GM12892 (cell line): ENCODE results near the gene EDN1.
"Not testable (repeated sequence)": the region's sequence is repeated elsewhere in the genome, so short reads cannot be mapped to it uniquely, and the experiment has no call there.

Experiments used
- DNase-seq: peaks from one replicate; pipeline ENCODE4 v3.0.0; 2011; ENCODE audit not compliant: insufficient read length
- FAIRE-seq: peaks from 2 replicates; lab custom pipeline; 2011; peaks lifted over from hg19 to GRCh38; lab: Jason Lieb, UNC
- POLR2A ChIP-seq: IDR thresholded peaks from 2 replicates; pipeline ENCODE4 v1.6.1; 2011; ENCODE audit warnings: low read depth, low read length, control low read depth
- POLR2AphosphoS5 ChIP-seq: IDR thresholded peaks from 2 replicates; pipeline ENCODE4 v1.6.1; 2011; ENCODE audit warnings: low read depth, low read length, control low read depth
- TAF1 ChIP-seq: IDR thresholded peaks from 2 replicates; pipeline ENCODE4 v1.6.1; 2011; ENCODE audit warnings: low read depth, mild to moderate bottlenecking, control low read depth, low read length, borderline replicate concordance

EDN1 gene

GRCh38 chr6:12315292-12316081 lies 25.3 kb downstream of the EDN1 start:
- TF ChIP-seq POLR2AphosphoS5, result no peak
- DNase-seq (no peak), FAIRE-seq (no peak)

GRCh38 chr6:12318749-12319148 lies 28.6 kb downstream of the EDN1 start:
- TF ChIP-seq TAF1 (no peak), POLR2AphosphoS5 (no peak), POLR2A (no peak)
- FAIRE-seq (no peak), DNase-seq (no peak)

GRCh38 chr6:12320074-12320473 lies 29.9 kb downstream of the EDN1 start:
- DNase-seq, FAIRE-seq: not testable (repeated sequence)

GRCh38 chr6:12324099-12324498 lies 33.9 kb downstream of the EDN1 start:
- TF ChIP-seq POLR2AphosphoS5 (no peak), POLR2A (no peak), TAF1 (no peak)
- FAIRE-seq, result no peak

GRCh38 chr6:12324748-12325147 lies 34.6 kb downstream of the EDN1 start:
- TF ChIP-seq POLR2A (no peak), POLR2AphosphoS5 (no peak), TAF1 (no peak)
- FAIRE-seq (no peak), DNase-seq (no peak)

More at GRCh38 chr6:12324099-12324498, 33.9 kb downstream of the EDN1 start:
- no peak for DNase-seq

GRCh38 chr6:12325872-12326271 lies 35.7 kb downstream of the EDN1 start:
- DNase-seq (no peak), FAIRE-seq (no peak)
- TF ChIP-seq POLR2A (no peak), TAF1 (no peak), POLR2AphosphoS5 (no peak)

GRCh38 chr6:12327391-12327790 lies 37.2 kb downstream of the EDN1 start:
- TF ChIP-seq TAF1 (no peak), POLR2A (no peak), POLR2AphosphoS5 (no peak)
- FAIRE-seq (no peak), DNase-seq (no peak)

- DNase-seq (no peak), FAIRE-seq (no peak)
- TF ChIP-seq TAF1 (no peak), POLR2A (no peak), POLR2AphosphoS5 (no peak)
Observed at GRCh38 chr6:12327988-12328387, 37.8 kb downstream of the EDN1 start.

GRCh38 chr6:12328701-12329100 lies 38.5 kb downstream of the EDN1 start:
- FAIRE-seq, result no peak
- DNase-seq, result no peak
- no peak for TF ChIP-seq TAF1
- no peak for TF ChIP-seq POLR2A
- TF ChIP-seq POLR2AphosphoS5, result no peak

- TF ChIP-seq POLR2A (no peak), POLR2AphosphoS5 (no peak), TAF1 (no peak)
- DNase-seq (no peak), FAIRE-seq (peak; percentile 5)
Observed at GRCh38 chr6:12331474-12331873, 41.3 kb downstream of the EDN1 start.

- TF ChIP-seq POLR2A (no peak), TAF1 (no peak), POLR2AphosphoS5 (no peak)
- DNase-seq (no peak), FAIRE-seq (no peak)
Observed at GRCh38 chr6:12331951-12332749, 42.0 kb downstream of the EDN1 start.

- not testable (repeated sequence) for DNase-seq, FAIRE-seq
Observed at GRCh38 chr6:12332750-12333079, 42.6 kb downstream of the EDN1 start.

GRCh38 chr6:12333128-12333527 lies 43.0 kb downstream of the EDN1 start:
- no peak for FAIRE-seq
- no peak for DNase-seq
- TF ChIP-seq POLR2A (no peak), TAF1 (no peak), POLR2AphosphoS5 (no peak)
